ENCODE data around the gene APBA2.

- TF ChIP-seq, protein P1, sequence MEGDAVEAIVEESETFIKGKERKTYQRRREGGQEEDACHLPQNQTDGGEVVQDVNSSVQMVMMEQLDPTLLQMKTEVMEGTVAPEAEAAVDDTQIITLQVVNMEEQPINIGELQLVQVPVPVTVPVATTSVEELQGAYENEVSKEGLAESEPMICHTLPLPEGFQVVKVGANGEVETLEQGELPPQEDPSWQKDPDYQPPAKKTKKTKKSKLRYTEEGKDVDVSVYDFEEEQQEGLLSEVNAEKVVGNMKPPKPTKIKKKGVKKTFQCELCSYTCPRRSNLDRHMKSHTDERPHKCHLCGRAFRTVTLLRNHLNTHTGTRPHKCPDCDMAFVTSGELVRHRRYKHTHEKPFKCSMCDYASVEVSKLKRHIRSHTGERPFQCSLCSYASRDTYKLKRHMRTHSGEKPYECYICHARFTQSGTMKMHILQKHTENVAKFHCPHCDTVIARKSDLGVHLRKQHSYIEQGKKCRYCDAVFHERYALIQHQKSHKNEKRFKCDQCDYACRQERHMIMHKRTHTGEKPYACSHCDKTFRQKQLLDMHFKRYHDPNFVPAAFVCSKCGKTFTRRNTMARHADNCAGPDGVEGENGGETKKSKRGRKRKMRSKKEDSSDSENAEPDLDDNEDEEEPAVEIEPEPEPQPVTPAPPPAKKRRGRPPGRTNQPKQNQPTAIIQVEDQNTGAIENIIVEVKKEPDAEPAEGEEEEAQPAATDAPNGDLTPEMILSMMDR (optimal IDR thresholded peaks at IDR 0.05 in 1 of 3, IDR thresholded peaks at IDR 0.05 in 1 of 3, conservative IDR thresholded peaks at IDR 0.05 in 1 of 3; ENCODE audit: extremely low read depth in 1 of 3, insufficient read depth in 2 of 3, low read length in 3 of 3): no peak
- TF ChIP-seq EZH2 (IDR thresholded peaks at IDR 0.05; ENCODE audit: low read length): no peak
Observed at GRCh38 chr15:28895566-28895965, 9.8 kb downstream of the APBA2 start.
